ENCODE data around the gene NEMP1. TPM values are rescaled to one million over a fixed set of nuclear protein-coding genes. Genes with fewer than 3 reads are reported as not detected.
A peak's percentile ranks its signal among the peaks of the same experiment; 100 is the strongest.

Gene NEMP1, protein sequence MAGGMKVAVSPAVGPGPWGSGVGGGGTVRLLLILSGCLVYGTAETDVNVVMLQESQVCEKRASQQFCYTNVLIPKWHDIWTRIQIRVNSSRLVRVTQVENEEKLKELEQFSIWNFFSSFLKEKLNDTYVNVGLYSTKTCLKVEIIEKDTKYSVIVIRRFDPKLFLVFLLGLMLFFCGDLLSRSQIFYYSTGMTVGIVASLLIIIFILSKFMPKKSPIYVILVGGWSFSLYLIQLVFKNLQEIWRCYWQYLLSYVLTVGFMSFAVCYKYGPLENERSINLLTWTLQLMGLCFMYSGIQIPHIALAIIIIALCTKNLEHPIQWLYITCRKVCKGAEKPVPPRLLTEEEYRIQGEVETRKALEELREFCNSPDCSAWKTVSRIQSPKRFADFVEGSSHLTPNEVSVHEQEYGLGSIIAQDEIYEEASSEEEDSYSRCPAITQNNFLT
- total RNA-seq, result 10 to 100 TPM in 2 of 4 donors, 1 to 10 TPM in 2; 8.3 to 11.8 (median 10.0) TPM

DNA sequence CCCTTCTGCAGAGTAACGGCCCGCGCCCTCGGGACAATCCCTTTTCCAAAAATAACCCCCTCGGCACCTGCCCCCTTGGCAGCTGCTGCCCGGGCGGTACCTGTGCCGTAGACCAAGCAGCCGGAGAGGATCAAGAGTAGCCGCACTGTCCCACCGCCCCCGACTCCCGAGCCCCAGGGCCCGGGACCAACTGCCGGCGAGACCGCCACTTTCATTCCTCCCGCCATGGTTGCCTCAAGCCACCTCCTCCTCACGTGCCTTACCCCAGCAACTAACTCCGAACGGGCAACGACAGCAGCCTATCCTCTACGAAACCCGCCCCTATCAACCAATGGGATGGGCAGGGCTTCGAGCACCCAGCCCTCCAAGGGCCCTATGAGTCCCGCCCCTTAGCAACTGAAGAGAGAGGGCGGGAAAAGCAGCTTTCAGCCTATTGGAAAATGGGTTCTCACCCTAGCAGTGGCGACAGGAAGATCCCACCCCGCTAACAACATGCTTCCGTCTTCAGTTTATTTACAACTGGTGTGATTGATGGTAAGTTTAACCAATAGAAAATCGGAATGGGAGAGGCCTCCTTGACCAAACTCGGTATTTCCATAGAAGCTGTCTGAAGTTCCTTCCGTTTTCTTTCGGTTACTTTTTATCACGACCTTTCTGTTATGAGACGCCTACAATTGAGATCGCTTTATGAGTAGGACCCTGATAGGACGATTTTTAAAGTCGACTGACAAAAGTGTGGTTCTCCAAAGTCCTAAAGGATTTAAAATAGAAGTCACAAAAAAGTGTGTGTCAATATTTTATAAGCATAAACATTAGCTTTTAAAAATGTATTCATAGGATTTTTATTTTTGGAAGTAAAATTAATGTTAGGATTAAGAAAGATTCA is at the start of gene NEMP1:
Gene NEMP1, minus strand, starts transcription at position 273 of the 886 bp plus-strand sequence. Its CDS starts 46 bp downstream, at position 227.
- Histone ChIP-seq H3K4me3 (peak within 1 kb of the TSS; percentile 73 to 87 (median 80)), H3K36me3 (peaks cover 0 to 7% (median 2%) of the 10 kb centered on the region in 4 donors), H3K4me1 (peaks cover 12 to 22% (median 19%) of the 10 kb centered on the region in 4 donors), H3K9me3 (no peaks in the 10 kb centered on the region), H3K27ac (replicated peaks in 1 of 4) (peak within 1 kb of the TSS; percentile 85 to 87 (median 85)), H3K27me3 (no peaks in the 10 kb centered on the region)
- TF ChIP-seq POLR2A (IDR thresholded peaks at IDR 0.05; ENCODE audit: low read depth) (no peak), POLR2AphosphoS5 (IDR thresholded peaks at IDR 0.05) (peak; percentile 78 to 87), EP300 (IDR thresholded peaks at IDR 0.05) (no peak)
- TF ChIP-seq, protein P1, sequence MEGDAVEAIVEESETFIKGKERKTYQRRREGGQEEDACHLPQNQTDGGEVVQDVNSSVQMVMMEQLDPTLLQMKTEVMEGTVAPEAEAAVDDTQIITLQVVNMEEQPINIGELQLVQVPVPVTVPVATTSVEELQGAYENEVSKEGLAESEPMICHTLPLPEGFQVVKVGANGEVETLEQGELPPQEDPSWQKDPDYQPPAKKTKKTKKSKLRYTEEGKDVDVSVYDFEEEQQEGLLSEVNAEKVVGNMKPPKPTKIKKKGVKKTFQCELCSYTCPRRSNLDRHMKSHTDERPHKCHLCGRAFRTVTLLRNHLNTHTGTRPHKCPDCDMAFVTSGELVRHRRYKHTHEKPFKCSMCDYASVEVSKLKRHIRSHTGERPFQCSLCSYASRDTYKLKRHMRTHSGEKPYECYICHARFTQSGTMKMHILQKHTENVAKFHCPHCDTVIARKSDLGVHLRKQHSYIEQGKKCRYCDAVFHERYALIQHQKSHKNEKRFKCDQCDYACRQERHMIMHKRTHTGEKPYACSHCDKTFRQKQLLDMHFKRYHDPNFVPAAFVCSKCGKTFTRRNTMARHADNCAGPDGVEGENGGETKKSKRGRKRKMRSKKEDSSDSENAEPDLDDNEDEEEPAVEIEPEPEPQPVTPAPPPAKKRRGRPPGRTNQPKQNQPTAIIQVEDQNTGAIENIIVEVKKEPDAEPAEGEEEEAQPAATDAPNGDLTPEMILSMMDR (IDR thresholded peaks at IDR 0.05), result peak in 1 of 3 experiments; percentile 27
- intact Hi-C loops (cut with DNase I), result no loop called here
- under 1% methylated on average over 16 of the region's 39 CpGs for WGBS
- peak; percentile 99 for DNase-seq (ENCODE audit: extremely low spot score)

DNA sequence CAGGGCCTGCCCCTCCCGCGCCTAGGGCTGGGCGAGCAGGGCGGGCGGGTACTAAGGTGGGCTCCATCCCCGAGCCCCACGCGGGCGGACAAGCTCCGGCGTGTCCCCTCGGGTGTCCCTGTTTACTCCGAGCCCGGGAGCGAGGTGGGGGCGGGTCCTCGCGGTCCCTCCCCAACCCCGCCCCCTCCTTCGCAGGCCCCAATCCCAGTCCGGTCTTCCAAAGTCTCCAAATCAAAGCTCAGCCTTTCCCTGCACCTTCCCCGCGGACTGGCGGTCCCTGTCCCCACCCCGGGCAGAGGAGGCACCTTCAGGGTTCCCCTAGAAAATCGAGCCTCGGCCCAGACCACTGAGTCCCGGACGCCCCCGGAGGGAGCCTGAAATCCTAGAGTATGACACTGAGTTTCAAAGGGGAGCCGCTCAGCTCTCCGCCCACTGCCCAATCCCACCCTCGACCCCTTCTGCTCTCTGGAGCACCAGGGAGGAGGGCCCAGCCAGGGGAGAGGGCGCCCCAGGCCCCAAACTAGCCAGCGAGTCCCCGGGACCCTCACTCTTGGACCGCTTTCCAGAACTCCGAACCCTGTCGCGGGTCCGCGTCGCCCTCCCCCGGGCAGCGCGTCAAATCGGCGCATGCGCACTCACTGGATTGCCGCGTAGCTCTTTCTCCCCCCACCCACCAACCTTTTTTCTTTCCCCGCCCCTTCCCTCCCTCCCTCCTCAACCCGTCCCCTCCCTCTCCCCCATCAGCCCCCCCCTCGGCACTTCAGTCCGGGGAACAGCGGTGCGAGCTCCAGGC is 49.3 kb upstream of the NEMP1 start, which contains the start of gene LRP1:
Gene LRP1, plus strand, starts transcription at position 758 of the 793 bp plus-strand sequence. CDS start 482 bp downstream, outside the sequence.
- TF ChIP-seq POLR2A (IDR thresholded peaks at IDR 0.05; ENCODE audit: low read depth) (peak; percentile 56), POLR2AphosphoS5 (IDR thresholded peaks at IDR 0.05) (peak; percentile 82 to 93)
- TF ChIP-seq, protein P1 (IDR thresholded peaks at IDR 0.05), result no peak
- Histone ChIP-seq H3K27me3 (peaks cover 0 to 2% (median 0%) of the 10 kb centered on the region in 4 donors), H3K36me3 (no peaks in the 10 kb centered on the region), H3K9me3 (no peaks in the 10 kb centered on the region), H3K4me3 (peak within 1 kb of the TSS; percentile 73 to 89 (median 88)), H3K27ac (replicated peaks in 1 of 4) (peak within 1 kb of the TSS; percentile 95 to 99 (median 99)), H3K4me1 (peaks cover 21 to 55% (median 52%) of the 10 kb centered on the region in 4 donors)
- under 1% methylated on average over 23 of the region's 57 CpGs for WGBS
- intact Hi-C loops (cut with DNase I), result loop anchor here (2.0 kb wide), 1 partner anchor 47 kb away; no protein-coding TSS in a partner anchor
- DNase-seq (ENCODE audit: extremely low spot score), result peak; percentile 97

GRCh38 chr12:57127101-57127725 is 48.6 kb upstream of the NEMP1 start:
- DNase-seq (ENCODE audit: extremely low spot score), result no peak
- WGBS, result 4% methylated on average over 14 of the region's 26 CpGs
- Histone ChIP-seq H3K27me3 (peaks cover 0 to 2% (median 0%) of the 10 kb centered on the region in 4 donors), H3K9me3 (no peaks in the 10 kb centered on the region), H3K36me3 (no peaks in the 10 kb centered on the region), H3K27ac (replicated peaks in 1 of 4) (peak overlapping the region; percentile 95 to 99 (median 99)), H3K4me1 (peaks cover 15 to 48% (median 45%) of the 10 kb centered on the region in 4 donors), H3K4me3 (peak overlapping the region; percentile 73 to 89 (median 88))
- TF ChIP-seq, protein P1 (IDR thresholded peaks at IDR 0.05), result peak; percentile 22 to 33 (median 23)
- TF ChIP-seq POLR2AphosphoS5 (IDR thresholded peaks at IDR 0.05), result no peak
- intact Hi-C loops (cut with DNase I), result loop anchor here (2.0 kb wide), 1 partner anchor 48 kb away; no protein-coding TSS in a partner anchor

All from esophagus muscularis mucosa (tissue), 4 donors.